NCI-H748 (cell line): ENCODE measurements around the gene MYADM.
A peak's percentile ranks its signal among the peaks of the same experiment; 100 is the strongest.

Experiments
- DNase-seq: peaks from one replicate; lab custom pipeline; 2025; ENCODE audit not compliant: unreplicated experiment; lab: John Stamatoyannopoulos, UW

Gene MYADM

DNA sequence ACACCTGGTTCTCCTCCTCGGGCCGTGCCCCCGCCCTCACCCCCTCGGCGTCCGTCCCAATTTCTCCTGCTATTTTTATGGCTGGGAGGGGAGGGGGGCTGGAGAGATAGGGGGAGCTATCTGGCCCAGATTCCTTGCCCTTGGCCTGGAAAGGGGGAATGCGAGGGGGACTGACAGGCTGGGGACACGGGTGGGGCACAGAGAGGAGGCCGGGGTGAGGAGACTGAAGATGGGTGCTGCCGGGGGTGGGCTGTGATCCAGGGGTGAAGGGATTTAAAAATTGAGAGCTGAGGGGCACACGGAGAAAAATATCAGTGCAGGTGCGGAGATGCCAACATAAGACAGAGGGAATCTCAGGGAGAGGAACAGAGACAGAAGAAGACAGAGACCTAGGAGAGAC lies 16.6 kb downstream of the MYADM start:
- DNase-seq = no peak

DNA sequence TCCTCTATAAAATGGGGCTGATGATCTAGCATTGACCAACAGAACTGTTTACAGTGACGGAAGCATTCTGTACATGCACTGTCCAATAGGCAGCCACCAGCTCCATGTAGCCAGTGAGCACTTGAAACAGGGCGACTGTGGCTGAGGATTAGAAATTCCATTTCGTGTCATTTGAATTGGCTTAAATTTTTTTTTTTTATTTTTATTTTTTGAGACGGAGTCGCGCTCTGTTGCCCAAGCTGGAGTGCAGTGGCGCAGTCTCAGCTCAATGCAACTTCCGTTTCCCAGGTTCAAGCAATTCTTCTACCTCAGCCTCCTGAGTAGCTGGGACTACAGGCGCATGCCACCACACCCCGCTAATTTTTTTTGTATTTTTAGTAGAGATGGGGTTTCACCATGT lies 17.4 kb downstream of the MYADM start:
- DNase-seq = no peak

DNA sequence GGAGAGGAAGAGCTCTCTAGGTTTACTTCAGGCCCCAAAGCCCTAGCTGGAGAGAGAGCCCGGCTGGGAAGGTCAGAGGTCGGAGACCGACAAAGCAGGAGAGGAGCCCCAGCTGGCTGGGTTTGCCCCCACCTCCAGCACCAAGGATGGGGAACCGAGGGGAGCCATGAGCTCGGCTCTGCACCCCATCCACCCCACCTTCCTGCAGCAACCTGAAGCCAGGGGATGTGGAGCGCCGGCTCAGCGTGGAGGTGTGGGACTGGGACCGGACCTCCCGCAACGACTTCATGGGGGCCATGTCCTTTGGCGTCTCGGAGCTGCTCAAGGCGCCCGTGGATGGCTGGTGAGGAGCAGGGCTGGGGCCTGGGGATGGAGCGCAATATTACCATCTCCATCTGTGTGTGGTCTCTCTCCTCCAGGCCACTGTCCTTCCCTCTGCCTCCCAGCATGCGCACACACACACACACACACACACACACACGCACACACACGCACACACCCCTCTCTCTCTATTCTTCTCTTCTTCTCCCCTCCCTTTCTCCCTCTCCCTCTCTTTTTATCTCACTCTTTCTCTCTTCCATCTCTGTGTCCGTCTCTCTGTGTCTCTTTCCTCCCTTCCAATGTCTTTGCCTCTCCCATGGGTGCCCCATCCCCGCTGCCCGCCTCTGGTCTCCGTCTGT lies 24.8 kb downstream of the MYADM start:
- DNase-seq = no peak

DNA sequence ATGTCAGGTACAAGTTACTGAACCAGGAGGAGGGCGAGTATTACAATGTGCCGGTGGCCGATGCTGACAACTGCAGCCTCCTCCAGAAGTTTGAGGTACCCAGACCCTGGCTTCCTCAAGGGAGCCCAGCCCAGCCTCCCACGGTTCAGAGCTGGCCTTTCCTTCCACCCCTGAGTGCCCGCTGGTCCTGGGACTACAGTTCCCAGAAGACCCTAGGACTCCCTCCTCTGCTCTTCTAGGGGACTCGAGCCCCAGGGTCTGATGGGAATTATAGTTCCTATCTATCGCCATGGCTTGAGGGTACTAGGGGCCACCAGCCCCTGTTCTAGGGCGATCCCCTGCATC lies 25.3 kb downstream of the MYADM start:
- no peak for DNase-seq

DNA sequence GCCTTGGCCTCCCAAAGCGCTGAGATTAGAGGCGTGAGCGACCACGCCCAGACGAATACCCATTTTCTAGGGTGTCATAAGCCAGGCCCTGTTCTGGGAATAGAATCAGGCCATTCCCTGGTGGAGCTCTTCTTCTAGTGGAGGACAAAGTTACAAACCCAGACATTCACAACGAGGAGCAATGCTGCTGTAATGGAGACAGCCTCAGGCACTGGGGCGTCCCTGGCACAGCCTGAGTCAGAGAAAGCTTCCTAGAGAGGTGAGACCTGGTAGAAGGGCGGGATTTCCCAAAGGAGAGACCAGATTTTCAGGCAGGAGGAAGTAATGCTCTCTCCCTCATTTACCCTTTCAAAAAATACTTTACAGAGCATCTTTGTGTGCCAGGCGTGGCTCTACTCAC lies 27.0 kb downstream of the MYADM start:
- DNase-seq = no peak

DNA sequence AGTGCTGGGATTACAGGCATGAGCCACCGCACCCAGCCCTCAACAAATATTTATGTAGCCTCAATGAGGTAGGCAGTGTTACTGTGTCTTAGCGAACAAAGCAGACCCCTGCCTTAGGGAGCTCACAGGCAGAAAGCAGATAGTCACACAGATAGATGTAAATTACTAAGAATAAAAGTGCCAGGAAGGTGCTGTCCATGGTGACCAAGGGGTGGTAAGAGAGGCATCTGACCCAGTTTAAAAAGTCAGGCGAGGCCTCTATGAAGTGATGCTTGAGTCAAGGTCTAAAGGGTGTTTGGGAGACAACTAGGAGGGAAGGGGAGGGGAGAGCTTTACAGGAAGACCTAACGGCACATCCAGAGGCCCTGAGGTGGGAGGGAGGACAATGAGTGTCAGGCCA lies 29.0 kb downstream of the MYADM start:
- no peak for DNase-seq

DNA sequence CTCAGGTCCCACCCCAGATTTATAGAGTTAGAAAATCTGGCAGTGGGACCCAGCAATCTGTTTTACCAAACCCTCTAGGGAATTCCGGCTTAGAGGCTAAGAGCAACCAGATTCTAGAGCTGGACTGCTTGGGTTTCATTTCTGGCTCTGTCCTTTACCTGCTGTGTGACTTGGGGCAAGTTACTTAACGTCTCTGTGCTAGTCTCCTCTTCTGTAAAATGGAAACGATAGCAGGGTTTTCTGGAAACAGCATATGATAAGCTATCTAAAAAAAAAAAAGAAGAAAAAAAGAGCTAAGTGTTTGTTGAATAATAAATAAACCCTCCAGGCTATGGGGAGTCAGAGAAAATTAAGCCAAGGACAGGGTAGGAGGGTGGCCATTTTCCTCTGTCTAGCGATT lies 29.8 kb downstream of the MYADM start:
- DNase-seq = no peak

DNA sequence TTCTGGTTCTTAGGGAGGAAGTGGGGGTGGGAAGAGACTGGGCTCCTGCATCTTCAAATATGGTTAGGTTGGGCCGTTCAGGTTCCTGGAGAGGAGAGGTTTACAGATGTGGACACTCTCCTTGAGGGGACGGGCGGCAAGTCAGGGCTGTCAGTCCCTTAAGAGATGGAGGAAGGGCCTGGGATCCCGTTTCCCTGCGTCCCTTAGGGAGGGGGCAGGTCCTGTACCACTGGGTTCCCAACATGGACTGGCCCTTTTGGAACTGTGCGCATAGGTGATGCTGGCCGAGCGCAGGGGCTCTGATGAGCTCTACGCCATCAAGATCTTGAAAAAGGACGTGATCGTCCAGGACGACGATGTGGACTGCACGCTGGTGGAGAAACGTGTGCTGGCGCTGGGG lies 30.5 kb downstream of the MYADM start:
- no peak for DNase-seq

DNA sequence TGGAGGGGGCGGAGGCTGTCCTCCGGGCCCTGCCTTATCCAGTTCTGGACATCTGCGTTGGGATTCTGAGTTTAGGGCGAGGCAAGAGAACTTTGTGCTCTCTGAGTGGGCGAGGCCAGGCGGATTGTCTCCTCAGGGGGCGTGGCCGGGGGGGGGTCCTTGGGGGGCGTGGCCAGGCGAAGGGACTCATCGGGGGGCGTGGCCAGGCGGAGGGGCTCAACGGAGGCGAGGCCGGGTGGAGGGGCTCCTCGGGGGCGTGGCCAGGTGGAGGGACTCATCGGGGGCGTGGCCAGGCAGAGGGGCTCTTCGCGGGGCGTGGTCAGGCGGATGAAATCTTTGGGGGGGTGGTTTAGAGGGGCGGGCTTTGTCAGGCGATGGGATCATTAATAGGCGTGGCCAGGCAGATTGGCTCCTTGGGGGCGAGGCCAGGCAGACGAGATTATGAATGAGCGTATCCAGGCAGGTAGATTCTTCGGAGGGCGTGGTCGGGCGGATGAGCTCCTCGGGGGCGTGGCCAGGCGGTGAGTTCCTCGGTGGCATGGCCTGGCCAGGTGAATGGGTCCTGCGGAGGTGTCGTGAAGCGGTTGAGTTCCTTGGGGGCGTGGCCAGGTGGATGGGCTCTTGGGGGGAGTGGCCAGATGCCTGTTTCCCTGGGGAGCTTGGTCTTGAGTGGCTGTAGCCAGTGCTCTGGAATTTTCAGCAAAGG lies 31.1 kb downstream of the MYADM start:
- peak; percentile 53 for DNase-seq

DNA sequence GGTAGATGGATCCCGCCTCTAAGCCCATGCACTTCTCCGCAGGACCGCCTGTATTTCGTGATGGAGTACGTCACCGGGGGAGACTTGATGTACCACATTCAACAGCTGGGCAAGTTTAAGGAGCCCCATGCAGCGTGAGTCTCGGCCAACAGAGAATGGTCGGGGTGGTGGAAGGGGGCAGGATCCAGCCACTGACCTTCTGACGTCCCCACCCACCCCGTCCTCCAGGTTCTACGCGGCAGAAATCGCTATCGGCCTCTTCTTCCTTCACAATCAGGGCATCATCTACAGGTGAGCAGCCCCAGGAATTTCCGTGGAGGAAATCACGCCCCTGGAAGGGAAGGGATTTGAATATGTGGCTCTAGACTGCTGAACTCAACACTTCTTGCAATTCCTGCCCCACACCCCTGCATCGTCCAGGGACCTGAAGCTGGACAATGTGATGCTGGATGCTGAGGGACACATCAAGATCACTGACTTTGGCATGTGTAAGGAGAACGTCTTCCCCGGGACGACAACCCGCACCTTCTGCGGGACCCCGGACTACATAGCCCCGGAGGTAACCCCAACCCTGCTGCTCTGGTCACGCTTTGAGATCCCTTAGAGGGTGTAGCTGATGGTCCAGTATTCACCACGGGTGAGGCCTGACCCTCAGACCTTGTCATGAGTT lies 32.6 kb downstream of the MYADM start:
- DNase-seq = no peak

DNA sequence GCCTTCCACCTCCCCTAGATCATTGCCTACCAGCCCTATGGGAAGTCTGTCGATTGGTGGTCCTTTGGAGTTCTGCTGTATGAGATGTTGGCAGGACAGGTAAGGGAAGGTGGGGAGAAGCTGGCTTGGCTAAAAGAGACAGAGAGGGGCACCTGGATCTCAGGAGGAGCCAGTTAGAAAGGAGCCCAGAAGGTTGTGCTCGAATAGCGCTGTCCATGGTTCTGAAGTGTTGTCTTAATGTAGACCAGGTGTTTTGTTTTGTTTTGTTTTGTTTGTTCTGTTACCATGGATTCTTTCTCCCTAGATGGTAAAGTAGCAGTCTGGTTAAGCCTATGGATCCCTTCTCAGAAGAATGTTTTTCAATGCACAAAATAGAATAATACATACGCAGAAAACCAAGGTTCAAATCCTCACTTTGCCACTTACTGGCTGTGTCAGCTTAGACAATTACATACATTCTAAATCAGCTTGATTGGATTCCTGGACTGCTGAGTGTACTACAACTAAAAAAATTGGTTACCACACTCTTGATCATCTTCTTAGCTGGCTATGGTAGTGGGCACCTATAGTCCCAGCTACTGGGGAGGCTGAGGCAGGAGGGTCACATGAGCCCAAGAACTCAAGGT lies 35.5 kb downstream of the MYADM start:
- DNase-seq = peak; percentile 70

DNA sequence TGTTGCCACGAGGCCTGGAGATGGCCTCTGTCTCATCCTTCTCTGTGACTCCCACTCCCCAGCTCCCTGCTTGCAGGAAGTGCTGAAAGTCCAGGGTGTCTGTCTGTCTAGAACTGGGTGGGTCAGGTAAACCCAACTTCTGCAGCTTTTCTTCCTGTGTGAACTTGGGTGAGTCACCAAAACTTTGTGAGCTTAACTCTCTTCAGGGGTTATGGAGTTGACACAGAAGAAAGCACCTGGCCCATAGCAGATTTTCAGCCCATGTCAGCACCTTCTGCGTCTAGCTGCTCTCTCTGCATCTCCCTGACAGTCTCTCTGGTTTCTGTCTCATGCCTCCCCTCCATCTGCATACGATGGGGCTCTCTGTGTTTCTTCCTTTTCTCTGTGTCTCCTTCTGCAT lies 37.2 kb downstream of the MYADM start:
- DNase-seq = no peak

DNA sequence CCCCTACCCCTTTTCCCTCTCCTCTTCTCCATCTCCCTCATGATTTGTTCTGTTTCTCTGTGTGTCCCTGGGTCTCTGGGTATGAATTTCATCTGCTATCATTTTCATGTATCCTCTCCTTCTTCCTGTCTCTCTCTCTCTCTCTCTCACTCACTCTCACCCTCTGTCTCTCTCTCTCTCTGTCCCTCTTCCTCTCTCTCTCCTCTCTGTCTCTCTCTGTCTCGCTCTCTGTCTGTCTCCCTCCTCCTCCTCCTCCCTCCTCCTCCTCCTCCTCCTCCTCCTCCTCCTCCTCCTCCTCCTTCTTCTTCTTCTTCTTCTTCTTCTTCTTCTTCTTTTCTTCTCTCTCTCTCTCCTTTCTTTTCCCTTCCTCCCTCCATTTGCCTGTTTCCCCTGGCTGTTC lies 38.1 kb downstream of the MYADM start:
- DNase-seq = no peak

DNA sequence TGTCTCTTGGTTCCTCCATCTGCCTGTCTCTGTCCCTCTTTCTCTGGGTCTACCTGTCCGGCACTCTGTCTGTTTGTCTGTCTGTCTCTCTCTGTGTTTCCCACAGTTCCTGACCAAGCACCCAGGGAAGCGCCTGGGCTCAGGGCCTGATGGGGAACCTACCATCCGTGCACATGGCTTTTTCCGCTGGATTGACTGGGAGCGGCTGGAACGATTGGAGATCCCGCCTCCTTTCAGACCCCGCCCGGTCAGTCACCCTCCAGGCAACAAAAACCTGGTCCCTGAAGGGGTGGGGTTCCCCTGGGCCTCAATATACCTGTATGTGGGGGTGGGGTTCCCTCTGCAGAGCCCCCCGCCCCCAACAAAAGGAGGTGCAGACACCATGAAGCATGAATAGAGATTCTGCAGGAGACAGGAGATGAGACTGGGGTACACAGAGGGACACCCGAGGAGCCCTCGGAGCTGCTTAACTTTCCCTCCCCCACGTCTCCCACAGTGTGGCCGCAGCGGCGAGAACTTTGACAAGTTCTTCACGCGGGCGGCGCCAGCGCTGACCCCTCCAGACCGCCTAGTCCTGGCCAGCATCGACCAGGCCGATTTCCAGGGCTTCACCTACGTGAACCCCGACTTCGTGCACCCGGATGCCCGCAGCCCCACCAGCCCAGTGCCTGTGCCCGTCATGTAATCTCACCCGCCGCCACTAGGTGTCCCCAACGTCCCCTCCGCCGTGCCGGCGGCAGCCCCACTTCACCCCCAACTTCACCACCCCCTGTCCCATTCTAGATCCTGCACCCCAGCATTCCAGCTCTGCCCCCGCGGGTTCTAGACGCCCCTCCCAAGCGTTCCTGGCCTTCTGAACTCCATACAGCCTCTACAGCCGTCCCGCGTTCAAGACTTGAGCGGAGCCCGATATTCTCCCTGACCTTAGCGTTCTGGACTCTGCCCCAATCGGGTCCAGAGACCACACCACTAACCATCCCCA lies 38.8 kb downstream of the MYADM start:
- DNase-seq = no peak

DNA sequence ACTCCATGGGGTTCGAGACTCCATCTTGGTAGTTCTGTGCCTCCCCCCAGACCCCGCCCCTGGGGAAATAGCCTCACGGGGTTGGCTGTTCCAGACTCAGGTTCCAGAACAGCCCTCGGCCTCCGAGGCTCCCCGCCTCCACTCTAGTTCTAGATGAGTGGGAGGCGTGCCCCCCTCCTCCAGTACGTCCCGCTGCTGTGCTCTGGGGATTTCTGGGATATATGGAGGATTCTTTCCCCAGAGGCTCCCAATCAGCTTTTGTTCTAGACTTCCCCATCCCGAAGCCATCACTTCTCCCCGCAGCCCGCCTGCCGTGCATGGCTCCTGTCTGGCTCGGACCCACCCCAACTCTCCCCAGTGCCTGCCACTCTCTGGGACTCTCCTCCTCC lies 39.5 kb downstream of the MYADM start:
- no peak for DNase-seq

DNA sequence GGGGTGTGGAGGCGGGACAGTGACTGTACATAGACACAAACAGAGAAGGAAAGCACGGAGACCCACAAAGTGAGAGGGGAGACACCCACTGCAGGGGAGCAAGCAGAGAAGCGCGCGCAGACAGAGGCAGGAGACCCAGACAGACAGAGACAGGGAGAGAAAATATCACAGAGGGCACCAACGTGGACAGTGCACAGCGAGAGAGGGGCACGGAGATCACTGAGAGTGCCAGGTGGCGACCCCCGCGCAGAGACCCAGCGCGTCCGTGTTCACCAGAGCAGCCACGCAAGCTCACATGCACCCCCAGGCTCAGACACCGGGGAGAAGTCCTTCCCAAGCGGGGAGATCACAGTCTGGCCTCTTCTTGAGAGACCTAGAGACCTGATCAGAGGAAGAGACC lies 40.0 kb downstream of the MYADM start:
- DNase-seq = no peak

DNA sequence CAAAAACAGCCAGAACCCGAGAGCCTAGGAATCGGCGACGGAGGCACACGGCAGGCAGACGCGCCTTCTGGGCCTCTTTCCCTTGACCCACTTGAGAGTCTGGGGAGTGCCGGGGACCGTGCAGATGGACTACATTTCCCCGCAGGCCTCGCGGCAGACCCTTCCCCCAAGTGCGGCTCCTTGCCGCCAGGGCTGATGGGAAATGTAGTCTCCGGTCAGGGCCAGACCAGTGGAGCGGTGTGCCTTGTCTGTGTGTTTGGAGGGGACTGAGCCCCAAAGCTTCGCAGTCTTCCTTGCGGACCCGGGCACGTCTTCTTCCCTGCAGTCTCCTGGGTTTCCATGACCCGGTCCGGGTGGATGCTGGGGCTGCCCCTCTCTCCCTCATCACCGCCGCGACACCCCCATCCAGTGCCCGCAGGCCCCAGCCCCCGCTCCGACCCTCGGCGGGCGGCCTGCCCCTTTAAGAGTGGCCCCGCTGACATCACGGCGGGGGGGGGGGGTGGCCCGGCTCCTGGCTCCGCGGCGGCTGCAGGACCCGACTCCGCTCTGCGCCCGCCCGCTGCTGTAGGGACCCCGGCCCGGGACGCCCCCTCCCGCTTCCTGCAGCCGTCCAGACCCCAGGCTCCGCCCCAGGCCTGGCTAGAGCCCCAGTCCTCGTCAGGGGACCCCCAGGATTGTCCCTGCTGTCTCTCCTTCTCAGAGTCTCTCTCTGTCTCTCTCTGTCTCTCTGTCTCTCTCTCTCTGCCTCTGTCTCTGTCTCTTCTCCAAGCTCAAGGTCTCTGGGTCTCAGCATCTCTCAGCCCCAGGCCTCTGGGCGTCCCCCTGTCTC lies 40.6 kb downstream of the MYADM start:
- peak; percentile 74 for DNase-seq

DNA sequence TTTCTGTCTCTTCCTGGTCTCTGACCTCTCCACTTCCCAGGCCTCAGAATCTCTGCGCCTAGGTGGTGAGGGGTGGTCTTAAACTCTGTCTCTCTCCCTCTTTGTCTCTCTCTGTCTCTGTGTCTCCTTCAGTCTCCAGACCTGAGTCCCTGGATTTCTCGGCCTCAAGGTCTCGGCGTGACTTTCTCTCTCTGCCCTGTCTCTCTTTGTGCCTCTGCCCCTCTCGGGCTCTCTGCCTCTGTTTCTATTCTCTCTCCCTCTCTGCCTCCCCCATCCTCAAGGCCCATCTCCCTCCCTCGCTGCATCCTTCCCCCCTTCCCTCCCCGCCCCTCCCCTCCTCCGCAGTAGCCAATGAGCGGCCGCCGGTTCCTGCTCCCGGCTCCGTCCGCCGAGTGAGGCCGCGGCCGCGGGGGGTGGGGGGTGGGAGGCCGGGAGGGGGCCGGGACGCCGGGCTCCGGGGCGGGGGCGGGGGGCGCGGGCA lies 41.3 kb downstream of the MYADM start, which contains the start of gene CACNG7:
Gene CACNG7 (plus strand): TSS at position 344 of the 481 bp plus-strand sequence. CDS start 3,554 bp downstream, outside the sequence.
- peak; percentile 17 for DNase-seq

DNA sequence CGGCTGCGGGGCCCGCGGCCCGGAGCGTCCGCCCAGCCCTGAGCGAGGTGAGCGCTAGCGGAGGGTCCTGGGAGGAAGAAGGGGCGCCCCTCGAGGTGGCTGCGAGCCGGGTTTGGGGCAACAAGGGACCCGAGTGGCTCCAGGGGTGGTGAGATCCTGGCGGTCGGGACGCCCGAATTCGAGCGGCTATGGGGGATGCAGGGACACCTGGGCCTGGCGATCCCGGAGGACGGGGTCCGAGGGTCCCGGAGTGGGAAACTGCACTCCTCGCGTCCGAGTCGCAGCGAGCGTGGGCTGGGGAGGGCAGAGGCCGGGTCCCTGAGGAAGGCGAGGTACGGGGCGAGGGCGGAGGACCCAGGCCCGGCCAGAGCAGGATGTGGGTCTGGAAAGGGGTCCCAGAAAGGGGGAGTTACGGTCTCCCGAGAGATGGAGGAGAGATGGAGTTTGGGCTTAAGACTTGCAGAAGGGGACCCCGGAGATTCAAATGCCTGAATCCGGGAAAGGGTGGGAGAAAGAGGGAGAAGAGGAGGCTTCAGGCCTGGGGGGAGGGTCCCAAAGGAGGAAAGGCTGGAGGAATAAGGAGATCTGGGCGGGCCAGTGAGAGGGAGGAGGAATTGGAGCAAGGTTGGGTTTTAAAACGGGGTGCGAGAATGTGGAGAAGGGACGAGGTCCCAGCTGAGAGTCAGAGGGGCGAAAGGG lies 41.9 kb downstream of the MYADM start:
- DNase-seq = no peak
